Measurements from ENCODE around the gene MAP3K14. TPM values are rescaled to one million over a fixed set of nuclear protein-coding genes. Genes with fewer than 3 reads are reported as not detected.

The MAP3K14 gene
- 5.2 TPM for total RNA-seq (ENCODE audit: unreplicated experiment)
- long read RNA-seq = 0 reads

- TF ChIP-seq, protein P1, sequence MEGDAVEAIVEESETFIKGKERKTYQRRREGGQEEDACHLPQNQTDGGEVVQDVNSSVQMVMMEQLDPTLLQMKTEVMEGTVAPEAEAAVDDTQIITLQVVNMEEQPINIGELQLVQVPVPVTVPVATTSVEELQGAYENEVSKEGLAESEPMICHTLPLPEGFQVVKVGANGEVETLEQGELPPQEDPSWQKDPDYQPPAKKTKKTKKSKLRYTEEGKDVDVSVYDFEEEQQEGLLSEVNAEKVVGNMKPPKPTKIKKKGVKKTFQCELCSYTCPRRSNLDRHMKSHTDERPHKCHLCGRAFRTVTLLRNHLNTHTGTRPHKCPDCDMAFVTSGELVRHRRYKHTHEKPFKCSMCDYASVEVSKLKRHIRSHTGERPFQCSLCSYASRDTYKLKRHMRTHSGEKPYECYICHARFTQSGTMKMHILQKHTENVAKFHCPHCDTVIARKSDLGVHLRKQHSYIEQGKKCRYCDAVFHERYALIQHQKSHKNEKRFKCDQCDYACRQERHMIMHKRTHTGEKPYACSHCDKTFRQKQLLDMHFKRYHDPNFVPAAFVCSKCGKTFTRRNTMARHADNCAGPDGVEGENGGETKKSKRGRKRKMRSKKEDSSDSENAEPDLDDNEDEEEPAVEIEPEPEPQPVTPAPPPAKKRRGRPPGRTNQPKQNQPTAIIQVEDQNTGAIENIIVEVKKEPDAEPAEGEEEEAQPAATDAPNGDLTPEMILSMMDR (IDR thresholded peaks at IDR 0.05; ENCODE audit: unreplicated experiment) = no peak
- H3K4me3 Mint-ChIP-seq (ENCODE audit: unreplicated experiment) = peak within 1 kb of the TSS; percentile 94
- no peaks in the 10 kb centered on the region for H3K9me3 Mint-ChIP-seq (ENCODE audit: unreplicated experiment)
- peaks cover 17% of the 10 kb centered on the region for H3K27me3 Mint-ChIP-seq (ENCODE audit: unreplicated experiment)
- H3K36me3 Mint-ChIP-seq (ENCODE audit: low read depth, unreplicated experiment) = no peaks in the 10 kb centered on the region
- peak within 1 kb of the TSS; percentile 94 for H3K27ac Mint-ChIP-seq (ENCODE audit: unreplicated experiment)
- peak; percentile 70 for DNase-seq (ENCODE audit: low spot score)
- peaks cover 18% of the 10 kb centered on the region for H3K4me1 Mint-ChIP-seq (ENCODE audit: unreplicated experiment)
These were observed at the start of gene MAP3K14 for GRCh38 chr17:45316434-45317110. MAP3K14 (minus strand) TSS chr17:45317020; CDS start chr17:45290745, 26,275 bp downstream.

- Mint-ChIP-seq H3K4me1 (ENCODE audit: unreplicated experiment) (peaks cover 6% of the 10 kb centered on the region), H3K27me3 (ENCODE audit: unreplicated experiment) (peaks cover 3% of the 10 kb centered on the region), H3K36me3 (ENCODE audit: low read depth, unreplicated experiment) (no peaks in the 10 kb centered on the region), H3K9me3 (ENCODE audit: unreplicated experiment) (no peaks in the 10 kb centered on the region), H3K27ac (ENCODE audit: unreplicated experiment) (no peak overlapping the region), H3K4me3 (ENCODE audit: unreplicated experiment) (no peak overlapping the region)
- DNase-seq (ENCODE audit: low spot score) = no peak
- TF ChIP-seq, protein P1 (IDR thresholded peaks at IDR 0.05; ENCODE audit: unreplicated experiment) = no peak
These were observed 49.2 kb upstream of the MAP3K14 start for GRCh38 chr17:45366049-45366448.

GRCh38 chr17:45364531-45365390, 47.9 kb upstream of the MAP3K14 start:
- Mint-ChIP-seq H3K36me3 (ENCODE audit: low read depth, unreplicated experiment) (no peaks in the 10 kb centered on the region), H3K27ac (ENCODE audit: unreplicated experiment) (peak overlapping the region; percentile 88), H3K9me3 (ENCODE audit: unreplicated experiment) (no peaks in the 10 kb centered on the region), H3K27me3 (ENCODE audit: unreplicated experiment) (peaks cover 2% of the 10 kb centered on the region), H3K4me3 (ENCODE audit: unreplicated experiment) (no peak overlapping the region), H3K4me1 (ENCODE audit: unreplicated experiment) (peaks cover 6% of the 10 kb centered on the region)
- DNase-seq (ENCODE audit: low spot score) = peak; percentile 32
- TF ChIP-seq, protein P1 (IDR thresholded peaks at IDR 0.05; ENCODE audit: unreplicated experiment) = no peak

GRCh38 chr17:45363498-45363897, 46.7 kb upstream of the MAP3K14 start:
- H3K36me3 Mint-ChIP-seq (ENCODE audit: low read depth, unreplicated experiment) = no peaks in the 10 kb centered on the region
- H3K4me1 Mint-ChIP-seq (ENCODE audit: unreplicated experiment) = peaks cover 6% of the 10 kb centered on the region
- TF ChIP-seq, protein P1 (IDR thresholded peaks at IDR 0.05; ENCODE audit: unreplicated experiment) = no peak
- H3K9me3 Mint-ChIP-seq (ENCODE audit: unreplicated experiment) = no peaks in the 10 kb centered on the region
- no peak for DNase-seq (ENCODE audit: low spot score)
- no peak overlapping the region for H3K27ac Mint-ChIP-seq (ENCODE audit: unreplicated experiment)
- no peak overlapping the region for H3K4me3 Mint-ChIP-seq (ENCODE audit: unreplicated experiment)
- H3K27me3 Mint-ChIP-seq (ENCODE audit: unreplicated experiment) = peaks cover 2% of the 10 kb centered on the region

Measured in endothelial cell (in vitro differentiated cells).